Stimulated activated CD8-positive, alpha-beta memory T cell treated with anti-CD3 and anti-CD28 coated beads, Interleukin-12 subunit alpha, Interleukin-12 subunit beta, amount 100 ng/mL, for 24 hours (primary cell): Measurements from ENCODE around the gene GTF2F1.
"Not testable (repeated sequence)": the region's sequence is repeated elsewhere in the genome, so short reads cannot be mapped to it uniquely, and the experiment has no call there.

Source experiments
- DNase-seq: peaks from one replicate; pipeline ENCODE4 v3.0.0-alpha.2; 2020; ENCODE audit errors: extremely low read depth

The GTF2F1 gene, protein sequence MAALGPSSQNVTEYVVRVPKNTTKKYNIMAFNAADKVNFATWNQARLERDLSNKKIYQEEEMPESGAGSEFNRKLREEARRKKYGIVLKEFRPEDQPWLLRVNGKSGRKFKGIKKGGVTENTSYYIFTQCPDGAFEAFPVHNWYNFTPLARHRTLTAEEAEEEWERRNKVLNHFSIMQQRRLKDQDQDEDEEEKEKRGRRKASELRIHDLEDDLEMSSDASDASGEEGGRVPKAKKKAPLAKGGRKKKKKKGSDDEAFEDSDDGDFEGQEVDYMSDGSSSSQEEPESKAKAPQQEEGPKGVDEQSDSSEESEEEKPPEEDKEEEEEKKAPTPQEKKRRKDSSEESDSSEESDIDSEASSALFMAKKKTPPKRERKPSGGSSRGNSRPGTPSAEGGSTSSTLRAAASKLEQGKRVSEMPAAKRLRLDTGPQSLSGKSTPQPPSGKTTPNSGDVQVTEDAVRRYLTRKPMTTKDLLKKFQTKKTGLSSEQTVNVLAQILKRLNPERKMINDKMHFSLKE

DNA sequence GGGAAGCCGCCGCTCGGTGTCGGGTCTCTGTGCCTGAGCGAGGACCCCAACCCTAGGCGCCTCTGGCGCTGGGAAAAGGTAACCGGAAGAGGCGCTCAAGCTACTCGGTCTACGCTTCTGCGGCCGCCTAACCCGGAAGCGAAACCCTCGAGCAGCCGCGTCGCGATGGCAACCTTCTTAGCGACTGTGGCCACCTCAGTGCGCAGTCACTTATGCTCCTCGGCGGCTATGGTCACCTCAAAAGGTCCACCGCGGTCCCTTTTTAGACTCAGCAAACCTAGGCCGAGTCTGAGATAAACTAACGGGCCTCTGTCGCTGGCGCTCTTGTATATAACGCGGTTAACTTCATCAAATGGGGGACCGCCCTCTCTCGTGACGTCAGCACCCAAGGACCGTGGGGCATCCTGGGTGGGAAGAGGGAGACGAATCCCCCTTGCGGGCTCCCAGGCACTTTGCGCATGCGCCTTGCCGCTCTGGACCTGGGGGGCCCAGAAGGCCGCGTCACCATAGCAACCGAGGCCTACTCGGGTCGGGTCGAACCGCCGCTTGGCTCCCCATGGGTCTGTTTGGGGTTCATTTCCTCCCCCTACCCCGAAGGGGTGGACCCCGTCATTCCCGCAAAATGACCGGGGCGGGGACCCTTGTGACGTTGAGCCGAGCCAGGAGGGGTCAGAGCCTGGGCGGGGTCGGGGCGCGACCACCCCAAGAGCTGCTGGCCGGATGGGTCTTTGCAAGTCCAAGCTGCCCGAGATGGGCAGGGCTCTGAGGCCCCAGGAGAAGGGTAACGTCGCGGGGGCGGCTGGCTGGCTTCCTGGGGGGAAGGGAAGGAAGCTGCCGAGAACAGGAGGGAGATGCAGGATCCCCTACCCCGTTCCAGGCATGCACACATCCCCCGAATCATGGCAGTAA is at the start of gene GTF2F1:
Gene GTF2F1, minus strand, starts transcription at position 91 of the 909 bp plus-strand sequence. CDS start 169 bp downstream, outside the sequence.
- DNase-seq: peak; percentile 87

DNA sequence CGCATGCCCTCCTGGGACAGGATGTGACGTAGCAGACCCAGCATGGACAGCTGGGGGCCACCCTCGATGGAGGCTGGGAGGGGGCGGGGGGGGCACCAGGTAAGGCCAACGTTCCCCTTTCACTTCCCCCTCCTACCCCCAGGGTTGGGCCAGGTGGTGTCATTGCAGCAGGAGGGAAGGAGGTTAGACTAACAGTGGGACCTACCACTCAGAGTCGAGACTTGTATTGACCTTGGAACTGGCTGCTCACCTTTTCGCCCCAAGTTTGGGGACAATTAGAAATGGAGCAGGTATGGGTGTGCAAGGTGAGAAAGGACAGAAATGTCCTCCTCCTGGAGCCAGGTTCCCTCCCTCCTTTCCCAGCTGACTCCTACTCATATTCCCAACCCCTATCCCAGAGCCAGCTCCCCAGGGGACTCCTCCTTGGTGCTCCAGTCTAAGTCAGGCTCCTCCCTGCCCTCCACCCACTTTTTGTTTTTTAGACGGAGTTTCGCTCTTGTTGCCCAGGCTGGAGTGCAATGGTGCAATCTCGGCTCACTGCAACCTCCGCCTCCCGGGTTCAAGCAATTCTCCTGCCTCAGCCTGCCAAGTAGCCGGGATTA is 49.2 kb upstream of the GTF2F1 start:
- DNase-seq: no peak

DNA sequence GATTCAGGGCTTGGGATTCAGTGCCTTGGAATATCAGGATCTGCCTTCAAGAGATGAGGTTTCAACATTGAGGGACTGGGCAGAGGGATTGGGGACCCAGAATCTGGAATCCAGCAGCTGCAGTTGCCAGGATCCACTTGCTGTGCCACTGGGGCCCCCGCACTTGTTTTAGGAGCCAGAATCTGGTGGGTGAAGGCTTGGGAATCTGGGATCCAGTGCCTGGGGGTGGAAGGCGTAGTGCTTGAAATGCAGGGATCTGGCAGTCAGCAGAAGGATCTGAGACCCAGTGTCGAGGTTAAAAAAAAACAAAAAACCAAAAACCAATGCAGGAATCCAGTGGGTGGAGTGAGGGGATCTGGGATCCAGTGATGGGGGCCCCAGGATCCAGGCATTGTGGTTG is 47.9 kb upstream of the GTF2F1 start:
- DNase-seq: no peak

DNA sequence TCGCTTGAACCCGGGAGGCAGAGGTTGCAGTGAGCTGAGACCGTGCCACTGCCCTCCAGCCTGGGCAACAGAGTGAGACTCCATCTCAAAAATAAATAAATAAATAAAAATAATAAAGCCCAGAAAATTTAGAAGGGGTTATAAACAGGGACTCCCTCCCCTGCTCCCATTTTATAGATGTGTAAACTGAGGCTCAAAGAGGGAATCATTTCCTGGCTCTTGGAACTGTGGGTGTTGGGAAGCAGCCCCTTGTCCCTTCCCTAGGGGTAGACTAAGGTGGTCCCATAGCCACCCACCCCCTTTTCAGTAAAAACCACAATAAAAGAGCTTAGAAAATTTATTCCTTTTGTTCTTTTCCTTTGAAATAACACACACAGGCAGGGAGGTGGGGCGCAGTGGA is 46.8 kb upstream of the GTF2F1 start:
- DNase-seq: no peak

DNA sequence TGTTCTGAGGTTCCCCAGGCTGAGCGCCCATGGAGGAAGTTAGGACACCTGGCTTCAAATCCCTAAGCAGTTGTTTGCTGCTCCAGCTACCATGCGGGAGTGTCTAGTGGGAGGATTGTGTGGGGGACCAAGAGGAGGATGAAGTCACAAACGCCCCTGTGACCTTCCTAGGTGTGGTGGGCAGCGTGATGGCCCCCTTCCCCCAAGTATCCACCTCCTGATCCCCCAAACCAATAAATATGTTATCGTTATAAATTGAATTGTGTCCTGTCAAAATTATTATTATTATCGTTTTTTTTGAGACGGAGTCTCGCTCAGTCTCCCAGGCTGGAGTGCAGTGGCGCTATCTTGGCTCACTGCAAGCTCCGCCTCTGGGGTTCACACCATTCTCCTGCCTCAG is 40.7 kb upstream of the GTF2F1 start, which contains the start of gene SLC25A41:
Gene SLC25A41, minus strand, starts transcription at position 101 of the 400 bp plus-strand sequence. Its CDS starts 70 bp downstream, at position 31.
- no peak for DNase-seq

DNA sequence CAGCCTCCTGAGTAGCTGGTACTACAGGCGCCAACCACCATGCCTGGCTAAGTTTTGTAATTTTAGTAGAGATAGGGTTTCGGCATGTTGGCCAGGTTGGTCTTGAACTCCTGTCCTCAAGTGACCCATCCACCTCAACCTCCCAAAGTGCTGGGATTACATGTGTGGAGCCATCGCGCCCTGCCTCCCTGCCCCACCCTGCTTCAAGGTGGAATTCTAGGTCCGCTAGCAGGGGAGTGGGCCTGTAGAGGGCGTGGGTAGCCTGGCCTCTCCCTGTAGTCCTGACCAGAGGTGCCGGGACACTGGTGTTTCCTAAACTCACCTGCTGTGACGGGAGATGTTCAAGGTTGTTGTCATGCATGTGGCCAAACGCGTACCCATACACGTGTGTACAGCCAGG is 40.2 kb upstream of the GTF2F1 start:
- DNase-seq: no peak

DNA sequence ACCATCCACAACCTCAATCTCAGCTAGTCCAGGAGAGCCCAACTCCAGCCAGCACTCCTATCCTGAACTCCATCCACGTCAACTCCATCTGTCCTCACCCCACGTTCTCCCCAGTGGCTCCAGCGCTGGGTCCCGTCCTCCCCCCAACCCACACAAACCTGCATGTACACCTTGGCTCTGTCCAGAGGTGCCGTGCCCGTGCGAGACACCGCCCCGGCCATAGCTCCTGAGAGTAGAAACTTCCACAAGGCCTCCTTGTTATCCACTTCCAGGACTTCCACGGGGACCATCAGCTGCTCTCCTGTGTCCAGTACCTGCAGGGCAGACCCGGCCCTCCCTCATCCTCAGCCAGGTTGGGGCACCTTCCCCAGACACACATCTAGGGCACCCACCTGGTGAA is 38.9 kb upstream of the GTF2F1 start:
- no peak for DNase-seq

DNA sequence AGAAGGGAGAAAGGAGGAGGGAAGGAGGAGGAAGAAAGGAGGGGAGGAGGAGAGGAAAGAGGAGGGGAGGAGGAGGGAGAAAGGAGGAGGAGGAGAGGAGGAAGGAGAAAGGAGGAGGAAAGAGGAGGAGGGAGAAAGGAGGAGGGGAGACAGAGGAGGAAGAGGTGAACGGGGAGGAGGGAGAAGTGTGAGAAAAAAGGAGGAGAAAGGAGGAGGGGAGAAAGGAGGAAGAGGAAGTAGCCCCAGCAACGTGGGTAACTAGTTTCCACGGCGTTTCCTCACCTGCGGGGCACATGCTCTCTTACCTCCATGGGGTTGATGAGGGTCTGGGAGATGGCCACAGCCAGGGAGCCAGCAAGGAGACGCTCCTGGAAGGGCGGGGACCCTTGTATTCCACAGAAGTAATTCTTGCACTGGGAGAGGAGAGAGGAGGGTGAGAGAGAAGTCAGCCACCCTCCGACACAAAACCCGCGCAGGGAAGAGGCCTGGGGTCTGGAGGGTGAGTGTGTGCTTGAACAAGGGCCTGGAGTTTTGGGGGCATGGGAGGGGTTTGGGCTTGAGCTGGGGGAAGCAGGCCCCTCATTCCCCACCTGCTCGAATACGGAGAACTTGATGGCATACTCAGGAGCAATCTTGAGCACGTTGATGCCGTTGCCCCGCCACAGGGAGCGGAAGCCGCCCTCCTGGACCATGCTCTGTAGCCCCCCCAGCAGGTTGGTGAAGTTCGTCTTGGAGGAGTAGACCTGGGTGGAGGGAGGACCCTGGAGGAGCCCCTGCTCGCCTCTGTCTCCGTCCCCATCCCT is 36.7 kb upstream of the GTF2F1 start:
- DNase-seq: no peak

DNA sequence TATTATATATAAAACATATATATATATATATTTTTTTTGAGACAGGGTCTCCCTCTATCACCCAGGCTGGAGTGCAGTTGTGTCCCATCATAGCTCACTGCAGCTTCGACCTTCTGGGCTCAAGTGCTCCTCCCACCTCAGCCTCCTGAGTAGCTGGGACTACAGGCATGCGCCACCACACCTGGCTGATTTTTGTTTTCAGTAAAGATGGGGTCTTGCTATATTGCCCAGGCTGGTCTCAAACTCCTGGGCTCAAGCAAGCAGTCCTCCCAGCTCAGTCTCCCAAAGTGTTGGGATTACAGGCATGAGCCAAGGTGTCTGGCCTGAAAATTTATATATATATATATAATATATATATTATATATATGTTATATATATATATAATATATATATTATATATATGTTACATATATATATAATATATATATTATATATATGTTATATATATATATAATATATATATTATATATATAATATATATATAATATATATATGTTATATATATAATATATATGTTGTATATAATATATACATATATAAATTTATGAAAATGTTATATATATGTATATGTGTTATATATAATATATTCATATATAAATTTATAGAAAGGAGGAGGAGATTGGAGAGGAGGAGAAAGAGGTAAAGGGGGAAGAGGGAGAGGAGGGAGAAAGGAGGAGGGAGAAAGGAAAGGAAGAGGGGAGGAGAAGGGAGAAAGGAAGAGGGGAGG is 35.9 kb upstream of the GTF2F1 start:
- DNase-seq: not testable (repeated sequence)

DNA sequence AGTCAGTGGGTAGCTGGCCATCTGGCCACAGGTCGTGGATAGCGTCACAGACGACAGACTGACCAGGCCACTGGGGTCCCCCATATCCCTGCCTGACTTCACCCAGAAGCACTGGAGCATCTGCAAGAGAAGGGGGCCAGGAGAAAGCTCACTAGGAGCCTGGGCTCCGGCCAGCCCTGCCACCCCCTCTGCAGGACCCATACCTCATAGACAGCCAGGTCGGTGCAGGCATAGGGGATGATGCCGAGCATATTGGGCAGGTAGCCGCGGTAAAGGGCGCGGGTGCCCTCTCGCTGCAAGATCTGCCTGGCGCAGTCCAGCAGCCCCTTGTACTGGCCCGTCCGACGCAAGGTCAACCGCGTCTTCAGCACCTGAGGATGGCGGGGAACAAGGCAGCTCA is 34.2 kb upstream of the GTF2F1 start:
- DNase-seq: no peak

DNA sequence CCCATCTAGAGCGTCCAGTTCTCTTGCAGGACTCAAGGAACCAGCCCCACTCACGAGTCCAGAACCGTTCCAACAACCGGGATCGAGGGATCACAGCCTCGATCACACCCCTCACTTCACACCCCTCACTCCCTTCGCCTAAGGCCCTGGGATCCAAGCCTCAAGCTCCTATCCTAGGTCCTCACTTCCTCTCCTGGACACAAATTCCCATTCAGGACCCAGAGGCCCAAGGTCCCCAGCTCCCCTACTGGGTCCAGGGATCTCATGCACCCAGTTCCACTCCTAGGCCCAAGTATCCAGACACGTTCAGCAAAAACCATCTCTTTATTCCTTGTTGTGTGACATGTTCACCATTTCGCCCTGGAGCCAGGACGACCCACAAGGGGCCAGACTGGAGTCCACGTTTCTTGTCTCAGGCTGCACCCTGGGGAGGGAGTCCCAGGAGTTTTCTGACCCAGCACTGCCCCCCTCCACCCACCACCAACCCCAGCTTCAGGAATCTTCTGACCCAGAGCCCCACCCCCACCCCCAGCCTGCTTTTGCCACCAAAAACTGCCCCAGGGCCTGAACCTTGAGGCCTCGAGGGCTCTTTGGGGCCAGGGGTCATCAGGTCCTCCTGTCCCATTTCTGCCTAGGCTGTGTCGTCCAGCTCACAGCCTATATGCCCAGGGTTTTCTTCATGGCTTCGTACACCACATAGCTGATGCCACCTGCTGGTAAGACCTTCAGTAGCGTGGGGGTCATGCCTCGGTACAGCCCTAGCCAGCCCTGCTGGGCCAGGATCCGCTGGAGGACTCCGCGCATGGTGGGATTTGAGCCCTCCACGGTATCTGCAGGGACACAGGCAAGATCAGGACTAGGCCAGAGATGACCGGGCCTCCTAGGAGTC is 33.0 kb upstream of the GTF2F1 start:
- no peak for DNase-seq

DNA sequence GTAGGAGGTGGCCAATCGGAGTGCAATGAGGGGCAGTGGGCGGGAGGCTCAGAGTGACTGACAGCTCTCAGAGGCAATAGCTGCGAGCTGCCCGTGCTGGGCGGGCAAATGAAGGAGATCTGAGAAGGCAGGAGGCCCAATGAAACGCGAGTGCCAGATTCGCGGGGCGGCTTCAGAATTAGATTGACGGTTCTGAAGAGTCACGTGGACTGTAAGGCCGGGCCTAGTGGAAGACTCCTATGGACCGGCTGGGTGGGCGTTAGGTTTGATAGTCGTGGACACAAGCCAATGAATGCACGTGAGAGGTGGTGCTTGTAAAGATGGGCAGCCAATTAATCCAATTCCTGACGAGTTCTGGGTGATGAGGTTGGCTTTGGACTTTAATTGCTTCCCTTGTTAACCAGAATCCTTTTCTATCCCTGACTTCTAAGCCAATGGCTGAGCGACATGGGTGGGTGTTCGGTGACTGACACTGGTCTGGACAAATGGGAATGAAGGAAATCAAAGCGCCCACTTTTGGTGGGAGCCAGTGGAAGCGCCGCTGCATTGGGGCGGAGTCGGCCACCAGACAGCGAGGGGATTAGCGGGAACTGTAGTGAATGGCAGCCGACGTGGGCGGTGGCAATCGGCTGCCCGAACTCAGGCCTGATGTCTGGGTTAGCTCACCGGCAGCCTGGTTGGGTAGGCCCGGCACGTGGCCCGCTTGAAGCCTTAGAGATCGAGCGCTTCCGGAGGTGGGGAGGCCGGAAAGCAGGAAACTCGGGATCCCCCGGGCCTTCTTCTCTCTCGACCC is 32.2 kb upstream of the GTF2F1 start:
- DNase-seq: peak; percentile 98

DNA sequence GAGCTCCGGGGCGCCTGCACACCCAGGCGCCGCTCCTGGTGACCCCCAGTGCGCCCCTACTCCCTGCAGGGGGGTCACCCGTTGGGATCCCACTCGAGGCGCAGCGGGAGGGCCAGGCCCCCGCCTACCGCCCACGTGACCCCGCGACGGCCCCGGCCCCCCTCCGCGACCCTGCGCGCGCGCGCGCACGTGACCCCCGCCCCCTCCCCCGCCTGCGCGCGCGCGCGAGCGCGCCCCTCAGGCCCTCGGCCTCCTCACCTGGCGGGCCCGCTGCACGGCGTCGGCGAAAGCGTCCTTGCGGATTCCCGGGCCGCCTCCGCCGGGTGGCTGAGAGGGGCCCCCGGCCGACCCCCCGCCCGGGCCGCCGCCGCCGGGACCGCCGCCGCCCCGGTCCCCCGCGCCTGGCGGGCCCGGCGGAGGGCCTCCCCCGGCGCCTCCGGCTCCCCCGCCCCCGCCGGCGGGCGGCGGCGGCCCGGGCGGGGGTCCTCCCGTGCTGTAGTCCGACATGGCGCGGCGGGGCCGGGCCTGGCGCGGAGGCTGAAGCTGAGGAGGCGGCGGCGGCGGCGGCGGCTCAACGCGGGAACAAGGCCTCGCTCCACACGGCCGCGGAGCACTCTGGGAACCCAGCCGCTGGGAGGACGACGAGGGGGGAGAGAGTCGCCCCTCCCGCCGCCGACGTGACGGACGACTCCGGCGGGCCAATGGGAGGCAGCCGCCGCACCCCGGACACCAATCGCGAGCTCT is 31.4 kb upstream of the GTF2F1 start, which contains the start of gene KHSRP:
Gene KHSRP, minus strand, starts transcription at position 617 of the 744 bp plus-strand sequence. Its CDS starts 110 bp downstream, at position 507.
- no peak for DNase-seq

DNA sequence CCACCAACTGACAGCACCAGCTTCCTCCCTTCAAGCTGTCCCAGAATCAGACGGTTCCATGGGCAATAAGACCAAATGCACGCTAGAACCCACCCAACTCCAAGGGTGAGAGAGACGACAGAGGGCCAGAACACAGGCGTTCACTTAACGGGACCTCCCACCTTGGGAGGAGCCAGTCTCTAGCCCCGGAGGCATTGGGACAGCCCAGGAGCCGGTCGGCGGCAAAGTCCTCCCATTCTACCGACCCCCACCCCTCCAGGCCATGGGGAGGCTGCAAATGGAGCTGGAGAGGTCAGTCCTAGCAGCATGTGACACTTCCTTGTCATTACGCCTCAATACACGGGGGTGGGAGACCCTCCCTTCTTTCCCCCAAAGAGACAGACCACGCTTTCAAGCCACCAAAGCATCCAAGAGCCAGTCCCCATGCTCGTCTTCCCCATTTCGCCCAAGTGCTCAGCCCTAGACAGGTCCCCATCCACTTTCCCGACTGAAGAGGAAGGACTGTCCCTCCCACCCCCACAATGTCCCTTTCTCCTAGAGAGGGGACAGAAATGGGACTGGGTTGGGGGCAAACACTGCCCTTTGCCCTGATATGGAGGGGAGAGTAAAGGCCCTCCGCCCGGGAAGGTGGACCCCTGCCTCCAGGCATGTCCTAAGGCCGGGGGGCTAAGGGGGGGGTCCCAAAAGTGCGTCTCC is 30.7 kb upstream of the GTF2F1 start:
- no peak for DNase-seq

DNA sequence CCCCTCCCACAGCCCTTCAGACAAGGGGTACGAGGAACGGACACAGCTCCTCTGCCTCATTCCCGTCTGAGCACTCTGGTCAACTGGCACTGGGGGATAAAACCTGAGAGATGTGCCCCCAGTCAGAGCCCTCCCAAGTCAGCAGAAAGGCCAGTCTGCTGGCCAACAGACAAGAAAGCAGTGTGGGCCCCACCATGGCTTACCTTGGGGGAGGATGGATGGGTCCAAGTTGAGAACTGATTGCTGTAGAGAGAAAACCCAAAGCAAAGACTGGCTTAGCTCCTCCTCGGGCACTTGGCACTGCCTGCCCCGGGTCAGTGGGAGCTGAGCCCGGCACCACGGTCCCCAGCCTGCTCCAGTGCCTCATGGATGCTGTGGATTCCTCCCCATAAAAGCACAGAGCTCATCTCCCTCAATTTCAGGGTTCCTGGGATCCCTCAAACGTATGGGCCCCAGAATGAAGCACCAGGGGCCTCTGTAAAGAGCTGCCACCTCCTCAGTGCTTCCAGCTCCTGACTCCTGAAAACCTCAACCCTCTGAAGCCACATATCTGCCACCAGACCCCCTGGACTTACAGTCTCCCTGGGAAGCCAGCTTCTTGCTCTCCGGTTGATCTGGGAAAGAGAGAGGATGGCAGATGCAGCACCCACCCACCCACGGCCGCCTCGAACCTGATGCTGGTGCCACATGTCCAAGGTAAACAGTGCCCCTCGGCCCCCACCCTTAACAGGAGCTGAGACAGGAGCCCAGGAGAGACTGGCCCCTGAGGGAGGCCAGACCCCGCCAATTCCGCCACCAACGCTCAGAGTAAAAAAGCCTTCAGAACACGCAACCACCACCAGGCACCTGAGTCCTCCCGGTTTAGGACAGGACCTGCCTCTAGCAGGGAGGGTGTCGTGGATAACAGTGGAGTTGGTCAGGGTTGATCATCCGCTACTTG is 28.4 kb upstream of the GTF2F1 start:
- no peak for DNase-seq

DNA sequence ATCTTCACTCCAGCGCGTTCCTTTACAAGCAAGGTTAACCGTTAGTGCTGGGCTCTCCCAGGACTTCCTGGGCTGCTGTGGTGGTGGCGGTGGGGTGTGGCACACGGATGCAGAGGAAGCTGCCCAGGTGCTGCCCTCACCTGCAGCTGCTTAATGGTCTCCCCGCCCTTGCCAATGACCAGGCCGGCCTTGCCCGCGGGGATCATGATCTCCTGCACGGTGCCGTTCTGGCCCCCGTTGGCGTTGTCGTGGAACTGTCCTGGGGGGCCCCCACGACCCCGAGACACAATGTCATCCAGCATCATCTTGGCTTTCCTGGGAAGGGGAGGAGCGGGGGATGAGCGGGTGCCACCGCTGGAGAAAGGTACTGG is 25.6 kb upstream of the GTF2F1 start:
- no peak for DNase-seq
